ENCODE data around the gene KIF13A. TPM values are rescaled to one million over a fixed set of nuclear protein-coding genes. Genes with fewer than 3 reads are reported as not detected.
"Not testable (repeated sequence)": the region's sequence is repeated elsewhere in the genome, so short reads cannot be mapped to it uniquely, and the experiment has no call there.

KIF13A gene
- total RNA-seq, 1 donor: 86.8 TPM

- no peak overlapping the region for H3K4me3 ChIP-seq (ENCODE audit: low read depth, low read length)
- no peak for TF ChIP-seq CTCF (IDR thresholded peaks at IDR 0.05; ENCODE audit: insufficient read depth, low read length)
- no peak for DNase-seq (ENCODE audit: low read depth)
Measured at GRCh38 chr6:17914651-17915050, 72.8 kb downstream of the KIF13A start.

DNA sequence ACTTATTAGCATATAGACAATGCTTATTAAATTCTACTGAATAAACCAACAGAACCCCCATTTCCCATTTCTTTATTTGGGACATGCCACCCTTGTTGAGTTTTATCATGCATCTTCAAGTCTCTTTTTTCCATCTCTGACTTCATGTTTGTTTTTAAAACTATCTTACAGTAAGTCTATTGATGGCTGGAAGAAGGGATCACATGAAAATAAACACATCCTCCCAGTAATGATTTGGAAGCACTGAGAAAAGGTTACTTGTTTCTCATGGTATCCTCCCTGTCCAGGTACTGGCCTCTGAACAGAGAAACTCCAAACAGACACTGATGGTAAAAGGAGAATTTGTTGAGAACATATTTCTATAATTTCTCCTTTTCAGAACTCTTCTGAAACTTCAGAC, 74.9 kb downstream of the KIF13A start:
- H3K4me3 ChIP-seq (ENCODE audit: low read depth, low read length): no peak overlapping the region
- TF ChIP-seq CTCF (IDR thresholded peaks at IDR 0.05; ENCODE audit: insufficient read depth, low read length): no peak
- DNase-seq (ENCODE audit: low read depth): no peak

DNA sequence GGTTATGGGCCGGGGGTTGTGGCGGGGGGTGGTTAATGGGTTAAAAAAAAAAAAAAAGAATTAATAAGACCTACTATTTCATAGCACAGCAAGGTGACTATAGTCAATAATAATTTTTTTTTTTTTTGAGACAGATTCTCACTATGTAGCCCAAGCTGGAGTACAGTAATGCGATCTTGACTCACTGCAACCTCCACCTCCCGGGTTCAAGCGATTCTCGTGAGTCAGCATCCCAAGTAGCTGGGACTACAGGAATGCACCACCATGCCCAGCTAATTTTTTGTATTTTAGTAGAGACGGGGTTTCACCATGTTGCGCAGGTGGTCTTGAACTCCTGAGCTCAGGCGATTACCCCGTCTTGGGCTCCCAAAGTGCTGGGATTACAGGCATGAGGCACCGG, 75.8 kb downstream of the KIF13A start:
- H3K4me3 ChIP-seq (ENCODE audit: low read depth, low read length); DNase-seq (ENCODE audit: low read depth): not testable (repeated sequence)

GRCh38 chr6:17910189-17910588, 77.2 kb downstream of the KIF13A start:
- no peak overlapping the region for H3K4me3 ChIP-seq (ENCODE audit: low read depth, low read length)
- no peak for TF ChIP-seq CTCF (IDR thresholded peaks at IDR 0.05; ENCODE audit: insufficient read depth, low read length)
- no peak for DNase-seq (ENCODE audit: low read depth)

- DNase-seq (ENCODE audit: low read depth): no peak
- TF ChIP-seq CTCF (IDR thresholded peaks at IDR 0.05; ENCODE audit: insufficient read depth, low read length): no peak
- no peak overlapping the region for H3K4me3 ChIP-seq (ENCODE audit: low read depth, low read length)
Measured at GRCh38 chr6:17908831-17909230, 78.6 kb downstream of the KIF13A start.

DNA sequence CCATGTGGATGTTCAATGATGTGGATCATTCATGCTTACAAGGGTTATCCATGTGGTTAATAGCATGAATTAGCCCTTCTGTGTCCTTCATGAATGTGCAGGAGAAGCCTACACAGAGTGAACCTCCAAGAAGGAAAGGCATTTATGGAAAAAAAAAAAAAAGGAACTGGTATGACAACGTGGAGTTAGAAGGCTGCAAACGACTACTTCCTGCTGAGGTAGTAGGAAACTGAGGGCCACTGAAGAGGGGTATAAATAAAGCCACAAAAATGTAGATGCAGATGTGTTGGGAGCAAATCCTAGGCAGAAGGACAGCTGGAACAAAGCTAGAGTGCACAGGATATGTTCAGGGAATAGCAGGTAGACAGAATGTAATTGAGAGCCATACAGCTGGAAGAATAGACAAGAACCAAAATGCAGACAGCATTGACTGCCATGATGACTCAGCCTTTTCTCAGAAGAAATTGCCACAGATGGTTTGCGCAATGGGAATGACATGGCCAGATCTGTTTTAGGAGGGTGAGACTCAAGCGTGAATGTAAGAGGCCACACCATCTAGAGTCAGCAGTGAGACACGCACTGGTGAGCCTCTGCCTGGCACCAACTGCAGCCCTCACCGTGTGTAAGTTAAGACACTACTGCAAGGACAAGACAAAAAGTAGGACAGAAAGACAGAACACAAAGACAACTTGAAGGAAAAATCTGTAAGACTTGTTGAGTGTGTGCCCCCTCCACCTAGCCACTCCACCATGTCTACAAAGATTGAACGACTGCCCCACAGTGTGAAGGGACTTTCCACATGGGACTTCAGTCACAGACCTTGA, 79.8 kb downstream of the KIF13A start:
- H3K4me3 ChIP-seq (ENCODE audit: low read depth, low read length): no peak overlapping the region

More for the DNA sequence above, 79.8 kb downstream of the KIF13A start:
- peak; percentile 99 for DNase-seq (ENCODE audit: low read depth)
- peak; percentile 43 for TF ChIP-seq CTCF (IDR thresholded peaks at IDR 0.05; ENCODE audit: insufficient read depth, low read length)
